GM23338 (cell line): ENCODE data around the gene WDR45B. TPM values are rescaled to one million over a fixed set of nuclear protein-coding genes. Genes with fewer than 3 reads are reported as not detected.

Experiments
- ATAC-seq: fragments of 200-7000 bp; cut with Tn5 transposase; 3 replicates; pipeline ENCODE4 v1.9.1; 2020
- DNase-seq: peaks from one replicate; pipeline ENCODE4 v3.0.0-alpha.2; 2015; ENCODE audit warnings: low spot score
- H2AFZ ChIP-seq: fragments of 200-600 bp; sonication (generic); 2 replicates; pipeline ENCODE4 v1.8.0; 2016; ENCODE audit warnings: antibody characterized with exemption, mild to moderate bottlenecking, moderate library complexity
- H3F3A ChIP-seq: fragments of 200-600 bp; sonication (generic); replicated peaks from 2 replicates; pipeline ENCODE4 v1.8.0; 2017; ENCODE audit warnings: antibody characterized with exemption, mixed run types, low read depth
- H3K27ac ChIP-seq: fragments of 200-600 bp; sonication (generic); 2 replicates; pipeline ENCODE4 v1.6.1; 2016; ENCODE audit warnings: low read depth
- H3K27me3 ChIP-seq: fragments of 200-600 bp; sonication (generic); 2 replicates; pipeline ENCODE4 v1.8.0; 2016; ENCODE audit warnings: mild to moderate bottlenecking, mixed run types, moderate library complexity; ENCODE audit not compliant: insufficient read depth
- H3K36me3 ChIP-seq: fragments of 200-600 bp; sonication (generic); 2 replicates; pipeline ENCODE4 v1.8.0; 2016; ENCODE audit warnings: mild to moderate bottlenecking; ENCODE audit not compliant: insufficient read depth
- H3K4me1 ChIP-seq: fragments of 200-600 bp; sonication (generic); 2 replicates; pipeline ENCODE4 v1.8.0; 2016; ENCODE audit warnings: mild to moderate bottlenecking, moderate library complexity; ENCODE audit not compliant: insufficient read depth
- H3K4me2 ChIP-seq: fragments of 200-600 bp; sonication (generic); 2 replicates; pipeline ENCODE4 v1.7.1; 2017; ENCODE audit warnings: mixed run types
- H3K4me3 ChIP-seq: fragments of 200-600 bp; sonication (generic); 2 replicates; pipeline ENCODE4 v1.6.1; 2016; ENCODE audit warnings: mixed run types
- H3K79me2 ChIP-seq: fragments of 200-600 bp; sonication (generic); replicated peaks from 2 replicates; pipeline ENCODE4 v1.8.0; 2017; ENCODE audit warnings: mild to moderate bottlenecking; ENCODE audit not compliant: insufficient read depth
- H3K9me2 ChIP-seq: fragments of 200-600 bp; sonication (generic); 2 replicates; pipeline ENCODE4 v1.8.0; 2017; ENCODE audit not compliant: insufficient read depth
- H4K20me1 ChIP-seq: fragments of 200-600 bp; sonication (generic); replicated peaks from 2 replicates; pipeline ENCODE4 v1.8.0; 2017; ENCODE audit warnings: mild to moderate bottlenecking; ENCODE audit not compliant: insufficient read depth
- H3K27ac Mint-ChIP-seq: 2 replicates; pipeline ENCODE4 v1.8.0; 2020; ENCODE audit warnings: inconsistent platforms, mild to moderate bottlenecking, moderate library complexity, mixed read lengths
- H3K27me3 Mint-ChIP-seq: 3 replicates; pipeline ENCODE4 v1.8.0; 2022; ENCODE audit warnings: low read depth, mild to moderate bottlenecking, moderate library complexity, mixed read lengths, inconsistent platforms; ENCODE audit not compliant: insufficient read depth, poor library complexity
- H3K36me3 Mint-ChIP-seq: 3 replicates; pipeline ENCODE4 v1.8.0; 2021; ENCODE audit warnings: low read depth, mild to moderate bottlenecking, inconsistent platforms, moderate library complexity, mixed read lengths
- H3K4me1 Mint-ChIP-seq: 3 replicates; pipeline ENCODE4 v1.8.0; 2020; ENCODE audit warnings: mild to moderate bottlenecking, inconsistent platforms, mixed read lengths
- H3K4me3 Mint-ChIP-seq: 3 replicates; pipeline ENCODE4 v1.8.0; 2021; ENCODE audit warnings: moderate library complexity, mild to moderate bottlenecking, inconsistent platforms, mixed read lengths
- H3K9me3 Mint-ChIP-seq: 3 replicates; pipeline ENCODE4 v1.8.0; 2020; ENCODE audit warnings: moderate library complexity, mild to moderate bottlenecking, inconsistent platforms, mixed read lengths
- CREB1 ChIP-seq: fragments of 250-450 bp; sonication (Bioruptor Pico); IDR thresholded peaks from 2 replicates; pipeline ENCODE4 v1.5.0; 2020; ENCODE audit warnings: low read depth, mild to moderate bottlenecking, moderate library complexity
- CTCF ChIP-seq, 2 experiments: fragments of 200-600 bp in 1 of 2; sonication (generic) in 1 of 2; conservative IDR thresholded peaks; 2 replicates each; pipeline versions ENCODE4 v1.5.1 to v1.6.1; 2016 to 2017; ENCODE audit warnings: antibody characterized with exemption in 2 of 2, low read depth in 2 of 2, mild to moderate bottlenecking in 2 of 2, moderate library complexity in 1 of 2
- ETS1 ChIP-seq: IDR thresholded peaks from 2 replicates; pipeline ENCODE4 v1.6.1; 2016; ENCODE audit warnings: antibody characterized with exemption
- POLR2AphosphoS5 ChIP-seq: IDR thresholded peaks from 2 replicates; pipeline ENCODE4 v1.6.1; 2016; ENCODE audit warnings: antibody characterized with exemption, low read depth
- ZNF462 ChIP-seq: fragments of 250-450 bp; sonication (Bioruptor Pico); IDR thresholded peaks from 2 replicates; pipeline ENCODE4 v1.5.0; 2020; ENCODE audit warnings: mild to moderate bottlenecking, moderate library complexity
- polyA plus RNA-seq: library from polyadenylated mRNA; unstranded; fragments of >200 nt; fragmentation: Nextera tagmentation; extraction: Ambion mirVana; gene quantifications from 2 replicates; pipeline ENCODE4 v1.2.1, GENCODE V29; 2016
- total RNA-seq: library from RNA; depleted of rRNA; stranded (reverse); fragments of >200 nt; shearing (Covaris generic); gene quantifications from 2 replicates; pipeline ENCODE4 v1.2.3, GENCODE V29; 2014

Gene WDR45B
- total and polyA plus RNA-seq, 2 experiments from 2014 or later = 69.4 to 96.4 TPM

DNA sequence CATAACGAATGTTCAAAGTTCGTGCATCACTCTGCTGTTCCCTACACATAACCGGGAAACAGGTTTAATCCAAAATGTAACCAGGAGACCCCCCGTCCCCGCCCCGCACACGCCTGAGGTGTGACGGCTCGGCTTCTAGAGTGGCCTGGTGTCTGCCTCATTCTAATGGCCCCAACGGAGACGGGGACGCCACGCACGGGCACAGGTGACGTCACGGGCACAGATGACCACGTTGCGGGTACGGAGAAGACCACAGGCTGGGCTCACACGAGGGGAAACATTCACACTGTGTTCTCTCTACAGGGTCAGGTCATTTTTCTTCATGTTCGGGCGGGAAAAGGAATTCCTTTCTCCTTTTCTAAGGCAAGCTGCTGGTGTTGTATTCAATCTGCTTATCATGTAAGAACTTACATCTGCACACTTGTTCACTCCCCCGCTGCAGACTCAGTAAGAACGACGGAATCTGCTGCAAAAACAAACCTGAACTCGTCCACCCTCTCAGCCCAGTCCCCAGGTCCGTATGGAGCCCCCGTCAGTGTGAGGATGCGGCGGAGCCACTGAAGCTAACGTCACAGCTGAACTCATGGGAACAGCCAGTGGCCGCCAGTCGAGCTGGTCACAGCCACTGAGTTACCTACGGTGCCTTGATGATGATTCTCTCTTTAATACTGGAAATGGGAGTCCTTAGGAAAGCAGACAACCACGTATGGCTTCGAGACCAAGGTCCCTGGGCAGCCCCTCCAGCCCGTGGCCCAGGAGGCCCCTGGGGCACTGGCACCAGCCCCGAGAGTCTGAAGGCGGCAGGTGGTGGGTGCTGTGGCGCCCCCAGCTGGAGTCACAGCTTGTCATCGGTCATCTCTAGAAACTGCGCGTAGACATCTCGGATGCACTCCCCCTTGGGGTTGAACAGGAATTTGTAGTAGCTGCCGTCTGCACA, 32.9 kb downstream of the WDR45B start:
- Mint-ChIP-seq H3K36me3 (peaks cover 62% of the 10 kb centered on the region), H3K4me3 (no peak overlapping the region)
- peak; percentile 51 for DNase-seq

DNA sequence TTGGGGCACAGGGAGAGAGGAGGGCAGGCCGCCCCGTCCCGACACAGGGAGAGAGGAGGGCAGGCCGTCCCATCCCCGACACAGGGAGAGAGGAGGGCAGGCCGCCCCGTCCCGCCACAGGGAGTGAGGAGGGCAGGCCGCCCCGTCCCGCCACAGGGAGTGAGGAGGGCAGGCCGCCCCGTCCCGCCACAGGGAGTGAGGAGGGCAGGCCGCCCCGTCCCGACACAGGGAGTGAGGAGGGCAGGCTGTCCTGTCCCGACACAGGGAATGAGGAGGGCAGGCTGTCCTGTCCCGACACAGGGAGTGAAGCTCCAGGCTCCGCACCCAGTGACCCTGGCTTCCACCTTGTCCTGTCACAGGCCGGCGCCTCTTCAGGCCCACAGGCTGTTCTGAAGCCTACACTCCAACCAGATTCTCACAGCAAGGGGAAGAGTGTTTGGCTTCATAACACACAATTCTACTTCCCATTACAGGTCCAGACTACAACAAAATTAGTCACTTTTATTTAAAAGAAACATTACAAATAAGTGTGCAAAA, 34.1 kb downstream of the WDR45B start:
- ATAC-seq = peak; percentile 15
- no peaks in the 10 kb centered on the region for H3F3A ChIP-seq
- no peaks in the 10 kb centered on the region for H3K27me3 ChIP-seq
- Mint-ChIP-seq H3K27me3 (peaks cover 8% of the 10 kb centered on the region), H3K27ac (peak overlapping the region; percentile 75; the same call in 1 of the 2 replicates), H3K4me3 (no peak overlapping the region; the same call in 2 of the 3 replicates), H3K4me1 (peaks cover 7% of the 10 kb centered on the region), H3K36me3 (peaks cover 61% of the 10 kb centered on the region), H3K9me3 (no peaks in the 10 kb centered on the region)
- H3K4me2 ChIP-seq = no peak overlapping the region
- DNase-seq = no peak
- H2AFZ ChIP-seq = no peak overlapping the region
- H3K4me1 ChIP-seq = peaks cover 4% of the 10 kb centered on the region; the same call in 1 of the 2 replicates
- peaks cover 15% of the 10 kb centered on the region for H3K36me3 ChIP-seq
- peaks cover 3% of the 10 kb centered on the region; the same call in 1 of the 2 replicates for H4K20me1 ChIP-seq
- H3K9me2 ChIP-seq = no peaks in the 10 kb centered on the region
- H3K79me2 ChIP-seq = no peaks in the 10 kb centered on the region
- no peak overlapping the region for H3K4me3 ChIP-seq
- no peak overlapping the region for H3K27ac ChIP-seq
- no peak for TF ChIP-seq ZNF462 (CRISPR knock-in tag)

More for the DNA sequence above, 32.9 kb downstream of the WDR45B start:
- Histone ChIP-seq H3F3A (no peaks in the 10 kb centered on the region), H3K79me2 (no peaks in the 10 kb centered on the region), H4K20me1 (peaks cover 3% of the 10 kb centered on the region; the same call in 1 of the 2 replicates), H3K27ac (no peak overlapping the region), H3K4me2 (no peak overlapping the region), H3K4me1 (peaks cover 4% of the 10 kb centered on the region; the same call in 1 of the 2 replicates), H2AFZ (no peak overlapping the region), H3K9me2 (no peaks in the 10 kb centered on the region), H3K36me3 (peaks cover 10% of the 10 kb centered on the region), H3K4me3 (no peak overlapping the region), H3K27me3 (no peaks in the 10 kb centered on the region)
- H3K9me3 Mint-ChIP-seq = no peaks in the 10 kb centered on the region
- no peak overlapping the region for H3K27ac Mint-ChIP-seq
- no peak for TF ChIP-seq ETS1
- no peak for TF ChIP-seq CREB1 (CRISPR knock-in tag)
- peak; percentile 55 to 68 for TF ChIP-seq CTCF (conservative IDR thresholded peaks at IDR 0.05; ENCODE audit: low read depth in 2 of 2)
- no peak for TF ChIP-seq POLR2AphosphoS5
- H3K27me3 Mint-ChIP-seq = peaks cover 8% of the 10 kb centered on the region
- H3K4me1 Mint-ChIP-seq = peaks cover 7% of the 10 kb centered on the region
- ATAC-seq = peak; percentile 20
